Left lung (tissue), 10 donors: ENCODE measurements around the gene WASF2. TPM values are rescaled to one million over a fixed set of nuclear protein-coding genes. Genes with fewer than 3 reads are reported as not detected.

Source experiments
- ATAC-seq: fragments of 200-7000 bp; cut with Tn5 transposase; one replicate; pipeline ENCODE4 v1.9.1; 2020; ENCODE audit warnings: moderate library complexity
- DNase-seq, 4 donors: peaks; one replicate each; pipeline ENCODE4 v3.0.0-alpha.2; 2013 to 2020
- H3K27ac ChIP-seq, 2 donors: fragments of 200-600 bp; sonication (generic) in 1 of 2; one replicate each; pipeline versions ENCODE4 v1.5.0 to v1.8.0; 2020 to 2021
- H3K27me3 ChIP-seq, 2 donors: fragments of 200-600 bp; sonication (generic) in 1 of 2; one replicate each; pipeline versions ENCODE4 v1.5.0 to v1.8.0; 2020 to 2021
- H3K36me3 ChIP-seq, 2 donors: fragments of 200-600 bp; sonication (generic) in 1 of 2; one replicate each; pipeline versions ENCODE4 v1.5.0 to v1.8.0; 2020 to 2021
- H3K4me1 ChIP-seq, 2 donors: fragments of 200-600 bp; one replicate each; pipeline ENCODE4 v1.8.0; 2021
- H3K4me3 ChIP-seq, 2 donors: fragments of 200-600 bp; sonication (generic) in 1 of 2; one replicate each; pipeline versions ENCODE4 v1.5.0 to v1.8.0; 2020 to 2021; ENCODE audit warnings: mild to moderate bottlenecking in 1 of 2
- H3K9me3 ChIP-seq, 2 donors: fragments of 200-600 bp; sonication (generic) in 1 of 2; one replicate each; pipeline versions ENCODE4 v1.5.0 to v1.8.0; 2020 to 2021
- intact Hi-C, 2 donors: fragments of 100-400 bp; cut with DNase I; formaldehyde crosslinking; loops; one replicate each; pipeline versions ENCODE4 v1.11.2 to v1.14.2; 2022
- polyA plus RNA-seq, 6 donors: library from polyadenylated mRNA; unstranded; fragments of 120-200 nt; gene quantifications; one replicate each; pipeline ENCODE4 v1.2.1, GENCODE V29; 2013; ENCODE audit not compliant: insufficient read length in 6 of 6
- total RNA-seq, 2 donors: library from RNA; stranded (reverse); fragmentation: NEBNext Ultra II Directional; extraction: Animal tissue kit (Norgen Biotek cat#: 25700); gene quantifications; one replicate each; pipeline ENCODE4 v1.2.1, GENCODE V29; 2021
- TF ChIP-seq, protein P1 (sequence below), 2 donors: fragments of 200-600 bp; sonication (generic) in 1 of 2; IDR thresholded peaks; one replicate each; pipeline versions ENCODE4 v1.5.0 to v1.8.0; 2021; ENCODE audit warnings: antibody characterized with exemption in 2 of 2
- donor health status: DM: no; HTN: yes; CAD: no.
- donor health status: DM: no; HTN: no; CAD: no.

The WASF2 gene
- total and polyA plus RNA-seq, 8 donors = 108 to 147 (median 134) TPM

DNA sequence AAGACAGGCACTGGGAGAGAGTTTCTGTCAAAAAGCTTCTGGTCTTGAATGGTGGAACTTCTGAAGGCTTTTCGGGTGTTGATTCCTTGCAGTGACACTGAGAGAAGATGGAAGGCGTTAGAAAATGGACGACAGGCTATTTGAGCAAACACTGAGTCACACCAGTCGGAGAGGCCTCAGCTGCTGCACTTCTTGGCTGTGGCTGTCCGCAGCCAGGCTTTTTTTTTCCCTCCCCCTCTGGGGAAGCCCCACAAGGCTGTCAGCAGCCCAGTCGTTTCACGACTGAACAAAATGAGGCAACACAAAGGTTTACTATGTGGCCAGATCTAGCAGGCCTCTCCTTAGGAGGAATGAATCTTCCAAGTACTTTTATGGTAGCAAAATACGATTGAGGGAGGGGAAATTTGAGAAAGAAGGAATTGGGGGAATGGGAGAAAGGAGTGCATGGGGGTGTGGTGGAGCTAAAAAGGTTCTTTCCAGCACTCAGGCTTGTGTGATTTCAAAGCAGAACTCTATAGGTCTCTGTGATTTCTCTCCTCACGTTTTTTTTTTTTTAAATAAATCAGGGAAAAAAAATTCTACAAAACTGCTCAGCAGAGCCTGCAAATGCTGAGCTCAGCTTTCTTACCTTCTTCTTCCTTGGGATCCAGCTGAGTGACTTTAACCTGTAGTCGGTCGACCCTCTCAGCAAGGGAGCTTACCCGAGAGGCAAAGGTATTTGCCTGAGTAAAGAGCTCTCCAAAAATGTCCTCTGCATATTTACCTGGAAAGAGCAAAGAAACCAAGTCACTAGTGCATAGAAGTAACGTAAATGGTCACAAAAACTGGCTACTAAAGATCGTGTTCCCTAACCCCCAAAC is 71.4 kb downstream of the WASF2 start:
- H3K9me3 ChIP-seq = no peaks in the 10 kb centered on the region
- DNase-seq = peak in 3 of 4 donors; percentile 51 to 81 (median 73)
- peak; percentile 93 for ATAC-seq
- intact Hi-C loops = no loop called here
- no peaks in the 10 kb centered on the region for H3K27me3 ChIP-seq
- peaks cover 17 to 77% of the 10 kb centered on the region in 2 donors for H3K4me1 ChIP-seq
- H3K4me3 ChIP-seq = no peak overlapping the region
- H3K36me3 ChIP-seq = peaks cover 0 to 53% of the 10 kb centered on the region in 2 donors
- peak overlapping the region; percentile 19 to 82 for H3K27ac ChIP-seq
- TF ChIP-seq, protein P1, sequence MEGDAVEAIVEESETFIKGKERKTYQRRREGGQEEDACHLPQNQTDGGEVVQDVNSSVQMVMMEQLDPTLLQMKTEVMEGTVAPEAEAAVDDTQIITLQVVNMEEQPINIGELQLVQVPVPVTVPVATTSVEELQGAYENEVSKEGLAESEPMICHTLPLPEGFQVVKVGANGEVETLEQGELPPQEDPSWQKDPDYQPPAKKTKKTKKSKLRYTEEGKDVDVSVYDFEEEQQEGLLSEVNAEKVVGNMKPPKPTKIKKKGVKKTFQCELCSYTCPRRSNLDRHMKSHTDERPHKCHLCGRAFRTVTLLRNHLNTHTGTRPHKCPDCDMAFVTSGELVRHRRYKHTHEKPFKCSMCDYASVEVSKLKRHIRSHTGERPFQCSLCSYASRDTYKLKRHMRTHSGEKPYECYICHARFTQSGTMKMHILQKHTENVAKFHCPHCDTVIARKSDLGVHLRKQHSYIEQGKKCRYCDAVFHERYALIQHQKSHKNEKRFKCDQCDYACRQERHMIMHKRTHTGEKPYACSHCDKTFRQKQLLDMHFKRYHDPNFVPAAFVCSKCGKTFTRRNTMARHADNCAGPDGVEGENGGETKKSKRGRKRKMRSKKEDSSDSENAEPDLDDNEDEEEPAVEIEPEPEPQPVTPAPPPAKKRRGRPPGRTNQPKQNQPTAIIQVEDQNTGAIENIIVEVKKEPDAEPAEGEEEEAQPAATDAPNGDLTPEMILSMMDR (IDR thresholded peaks at IDR 0.05) = no peak

DNA sequence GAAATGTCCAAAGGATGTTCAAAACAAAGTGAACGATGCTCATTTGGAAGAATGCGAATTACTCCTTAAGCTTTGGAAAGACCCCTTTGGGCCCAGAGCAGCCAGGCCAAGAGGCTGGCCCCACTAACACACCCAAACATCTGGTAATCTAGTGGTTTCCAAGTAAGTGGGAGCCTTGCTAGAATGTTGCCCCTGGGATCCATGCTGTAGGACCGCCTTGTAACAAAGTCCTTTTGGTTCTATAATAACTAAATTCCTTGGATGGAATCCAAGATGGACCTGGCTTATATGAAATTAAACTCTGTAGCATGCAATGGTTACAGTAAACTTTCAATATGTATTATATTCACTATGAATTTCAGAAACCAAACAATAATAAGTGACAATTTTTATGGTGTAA is 72.3 kb downstream of the WASF2 start:
- Histone ChIP-seq H3K4me1 (peaks cover 17 to 69% of the 10 kb centered on the region in 2 donors), H3K9me3 (no peaks in the 10 kb centered on the region), H3K27ac (peak overlapping the region; percentile 19 to 82), H3K4me3 (no peak overlapping the region), H3K27me3 (no peaks in the 10 kb centered on the region), H3K36me3 (peaks cover 0 to 61% of the 10 kb centered on the region in 2 donors)
- TF ChIP-seq, protein P1 (IDR thresholded peaks at IDR 0.05) = no peak
- ATAC-seq = no peak
- no peak for DNase-seq
- intact Hi-C loops = no loop called here

DNA sequence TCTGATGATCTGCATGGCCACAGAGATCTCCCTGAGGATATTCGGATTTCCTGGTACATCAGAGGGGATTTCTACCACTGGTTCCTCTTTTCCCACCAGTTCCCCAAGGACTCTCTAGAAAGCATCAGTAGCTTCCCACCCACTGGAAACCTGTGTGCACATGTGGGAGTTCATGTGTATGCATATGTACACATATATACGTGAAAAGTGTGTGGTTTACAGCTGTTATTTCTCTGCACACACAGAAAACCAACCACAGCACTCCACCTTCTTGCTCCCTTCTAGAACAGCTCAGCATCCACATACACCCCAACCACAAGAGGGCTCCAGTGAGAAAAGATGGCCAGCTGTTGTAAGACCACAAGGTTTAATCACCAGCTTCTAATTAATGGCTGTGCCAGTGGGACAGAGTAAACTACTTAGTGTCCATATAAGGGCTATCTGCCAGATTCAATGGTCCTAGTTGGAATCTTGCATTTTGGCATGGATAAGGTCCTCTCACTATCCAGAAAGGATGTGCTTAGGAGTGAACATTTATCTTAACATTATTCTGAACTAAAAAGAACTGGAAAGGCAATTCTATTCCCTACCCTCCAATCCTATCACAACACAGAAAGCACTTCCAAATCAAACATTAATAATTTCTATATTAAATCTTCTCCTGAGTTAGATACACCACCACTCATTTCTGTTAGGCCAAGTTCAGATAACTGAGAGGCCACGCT is 73.4 kb downstream of the WASF2 start:
- Histone ChIP-seq H3K36me3 (peaks cover 0 to 73% of the 10 kb centered on the region in 2 donors), H3K27me3 (no peaks in the 10 kb centered on the region), H3K9me3 (no peaks in the 10 kb centered on the region), H3K4me3 (no peak overlapping the region), H3K4me1 (peaks cover 17 to 57% of the 10 kb centered on the region in 2 donors), H3K27ac (no peak overlapping the region)
- peak in 1 of 4 donors; percentile 26 for DNase-seq
- TF ChIP-seq, protein P1 (IDR thresholded peaks at IDR 0.05) = peak; percentile 31 to 56
- intact Hi-C loops = no loop called here
- peak; percentile 46 for ATAC-seq

DNA sequence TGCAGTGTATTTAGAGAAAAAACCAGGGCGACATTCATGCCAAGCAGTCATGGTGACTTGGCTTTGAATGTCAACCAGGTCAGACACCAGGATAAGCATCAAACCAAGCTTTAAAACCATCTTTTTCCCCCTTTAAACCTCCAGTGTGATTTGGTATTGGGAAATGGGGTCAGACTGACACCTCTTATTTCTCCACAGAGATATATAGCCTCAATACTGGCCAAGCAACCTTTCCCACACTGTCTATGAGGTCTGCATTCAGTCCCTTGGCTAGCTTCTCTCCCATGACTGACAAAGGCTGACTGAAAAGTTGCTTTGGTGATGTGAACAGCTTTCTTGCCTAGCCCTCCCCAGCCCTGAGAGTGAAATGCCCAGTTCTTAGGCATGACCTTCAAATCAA is 75.9 kb downstream of the WASF2 start:
- no peak for ATAC-seq
- Histone ChIP-seq H3K27me3 (no peaks in the 10 kb centered on the region), H3K9me3 (no peaks in the 10 kb centered on the region), H3K27ac (no peak overlapping the region), H3K4me1 (peaks cover 12 to 33% of the 10 kb centered on the region in 2 donors), H3K4me3 (no peak overlapping the region), H3K36me3 (peaks cover 0 to 98% of the 10 kb centered on the region in 2 donors)
- TF ChIP-seq, protein P1 (IDR thresholded peaks at IDR 0.05) = no peak
- intact Hi-C loops = no loop called here
- no peak for DNase-seq

DNA sequence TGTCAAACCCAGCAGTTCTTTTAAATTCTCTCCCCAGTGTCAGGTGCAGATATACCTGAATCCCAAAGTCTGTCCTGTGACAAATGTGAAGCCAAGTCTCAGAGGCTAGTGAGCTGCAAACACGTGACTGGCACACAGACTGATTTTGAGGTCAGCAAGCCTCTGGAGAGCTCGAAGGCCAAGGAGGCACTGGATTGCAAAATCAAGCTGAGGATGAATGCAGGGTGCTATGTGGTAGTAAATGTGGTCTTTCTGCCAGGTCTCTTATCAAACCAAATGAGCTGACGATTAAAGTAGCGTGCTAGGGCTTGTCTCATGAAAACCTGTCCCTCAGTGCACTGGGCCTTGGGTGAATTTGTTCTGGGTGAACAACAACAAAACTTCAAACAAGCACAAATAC is 77.0 kb downstream of the WASF2 start:
- DNase-seq (no peak), ATAC-seq (no peak)
- Histone ChIP-seq H3K9me3 (no peaks in the 10 kb centered on the region), H3K4me1 (peaks cover under 1 to 22% of the 10 kb centered on the region in 2 donors), H3K27ac (no peak overlapping the region), H3K36me3 (peaks cover 0 to 100% of the 10 kb centered on the region in 2 donors), H3K4me3 (no peak overlapping the region), H3K27me3 (no peaks in the 10 kb centered on the region)
- TF ChIP-seq, protein P1 (IDR thresholded peaks at IDR 0.05) = no peak
- intact Hi-C loops = no loop called here
